PC-3 (cell line): ENCODE measurements around the gene TBC1D9. TPM values are rescaled to one million over a fixed set of nuclear protein-coding genes. Genes with fewer than 3 reads are reported as not detected.

Source experiments
- ATAC-seq: fragments of 200-7000 bp; cut with Tn5 transposase; 2 replicates; pipeline ENCODE4 v1.9.1; 2020; ENCODE audit warnings: mild to moderate bottlenecking, moderate library complexity
- BruUV-seq: library from RNA; stranded (reverse); fragments of 400-500 nt; replicated peaks from 2 replicates; lab custom pipeline; 2021; lab: Mats Ljungman, UMichigan
- CTCF ChIA-PET: fragments of 300-600 bp; sonication (Branson Sonifier 250); formaldehyde crosslinking; loops from one replicate; lab custom pipeline; 2022; ENCODE audit warnings: antibody characterized with exemption; lab: Charles Lee
- POLR2A ChIA-PET: fragments of 300-600 bp; sonication (Branson Sonifier 250); formaldehyde crosslinking; loops from one replicate; lab custom pipeline; 2022; ENCODE audit warnings: antibody characterized with exemption; ENCODE audit not compliant: unreplicated experiment; lab: Charles Lee
- DNase-seq: peaks from one replicate; pipeline ENCODE4 v3.0.0-alpha.2; 2015
- H2AFZ ChIP-seq: fragments of 300-600 bp; sonication (generic); 2 replicates; pipeline ENCODE4 v1.6.0; 2016; ENCODE audit warnings: antibody characterized with exemption, low read length
- H3F3A ChIP-seq: fragments of 300-600 bp; sonication (generic); one replicate; pipeline ENCODE4 v1.6.0; 2017; ENCODE audit warnings: antibody characterized with exemption, low read length, control low read depth, mild to moderate bottlenecking; ENCODE audit not compliant: unreplicated experiment
- H3K27ac ChIP-seq: fragments of 300-600 bp; sonication (generic); 2 replicates; pipeline ENCODE4 v1.5.1; 2016; ENCODE audit warnings: mild to moderate bottlenecking, low read length
- H3K27me3 ChIP-seq: fragments of 300-600 bp; sonication (generic); 2 replicates; pipeline ENCODE4 v1.6.1; 2016; ENCODE audit warnings: low read length, mixed read lengths
- H3K36me3 ChIP-seq: fragments of 300-600 bp; sonication (generic); 2 replicates; pipeline ENCODE4 v1.6.1; 2016; ENCODE audit warnings: low read depth, mixed run types, low read length, mixed read lengths
- H3K4me1 ChIP-seq: fragments of 300-600 bp; sonication (generic); 2 replicates; pipeline ENCODE4 v1.5.1; 2016; ENCODE audit warnings: low read length; ENCODE audit not compliant: insufficient read depth
- H3K4me2 ChIP-seq: fragments of 300-600 bp; sonication (generic); 2 replicates; pipeline ENCODE4 v1.6.0; 2016; ENCODE audit warnings: low read length
- H3K4me3 ChIP-seq: fragments of 300-600 bp; sonication (generic); 2 replicates; pipeline ENCODE4 v1.5.1; 2016; ENCODE audit warnings: mild to moderate bottlenecking, low read length, mixed read lengths
- H3K79me2 ChIP-seq: fragments of 300-600 bp; sonication (generic); 2 replicates; pipeline ENCODE4 v1.6.1; 2017; ENCODE audit warnings: low read length, mixed read lengths
- H3K9ac ChIP-seq: fragments of 300-600 bp; sonication (generic); 2 replicates; pipeline ENCODE4 v1.6.0; 2016; ENCODE audit warnings: mild to moderate bottlenecking, low read length
- H3K9me2 ChIP-seq: fragments of 300-600 bp; sonication (generic); replicated peaks from 2 replicates; pipeline ENCODE4 v1.6.1; 2016; ENCODE audit warnings: mixed run types, low read length, mixed read lengths
- H3K9me3 ChIP-seq: fragments of 300-600 bp; sonication (generic); 2 replicates; pipeline ENCODE4 v1.6.1; 2016; ENCODE audit warnings: low read length, mixed read lengths
- H4K20me1 ChIP-seq: fragments of 300-600 bp; sonication (generic); 2 replicates; pipeline ENCODE4 v1.6.1; 2016; ENCODE audit warnings: low read length, mixed read lengths
- EZH2 ChIP-seq: fragments of 300-600 bp; sonication (generic); IDR thresholded peaks from one replicate; pipeline ENCODE4 v1.6.1; 2017; ENCODE audit warnings: antibody characterized with exemption, mild to moderate bottlenecking, low read length; ENCODE audit not compliant: unreplicated experiment
- EZH2phosphoT487 ChIP-seq: fragments of 300-600 bp; sonication (generic); IDR thresholded peaks from 2 replicates; pipeline ENCODE4 v1.6.1; 2018; ENCODE audit warnings: mild to moderate bottlenecking, antibody characterized with exemption, low read length, borderline replicate concordance
- intact Hi-C: fragments of 100-400 bp; cut with micrococcal nuclease; formaldehyde crosslinking; loops from 2 replicates; pipeline ENCODE4 v1.9.0; 2023
- total RNA-seq: library from RNA; depleted of rRNA; stranded (reverse); fragments of >200 nt; gene quantifications from 2 replicates; pipeline ENCODE4 v1.2.3, GENCODE V29; 2014
- TF ChIP-seq, protein P1 (sequence below): fragments of 300-600 bp; sonication (generic); conservative IDR thresholded peaks from 2 replicates; pipeline ENCODE4 v1.5.1; 2017; ENCODE audit warnings: antibody characterized with exemption, low read depth, mild to moderate bottlenecking, low read length

The TBC1D9 gene
- total RNA-seq, 1 experiment from 2014 or later = 11.2 TPM

DNA sequence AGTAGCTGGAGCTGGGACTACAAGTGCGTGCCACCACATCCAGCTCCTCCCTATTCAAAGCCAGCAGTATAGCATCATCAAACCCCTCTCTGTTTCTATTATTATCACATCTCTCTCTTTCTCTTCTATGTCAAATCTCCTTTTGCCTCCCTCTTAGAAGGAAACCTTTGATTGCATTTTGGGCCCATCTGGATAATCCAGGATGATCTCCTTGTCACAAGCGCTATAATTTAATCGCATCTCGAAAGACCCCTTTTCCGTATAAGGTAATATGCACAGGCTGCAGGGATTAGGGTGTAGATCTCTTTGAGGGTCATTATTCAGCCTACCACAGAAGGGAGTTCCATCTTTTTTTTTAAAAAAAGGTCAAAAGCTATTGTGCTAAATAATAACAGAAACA lies 46.4 kb upstream of the TBC1D9 start:
- Histone ChIP-seq H3K79me2 (no peaks in the 10 kb centered on the region), H3K36me3 (no peaks in the 10 kb centered on the region), H4K20me1 (no peaks in the 10 kb centered on the region), H3K9me3 (no peaks in the 10 kb centered on the region), H3K9ac (no peak overlapping the region), H3K9me2 (no peaks in the 10 kb centered on the region), H3K27me3 (no peaks in the 10 kb centered on the region), H3K4me2 (no peak overlapping the region), H3F3A (no peaks in the 10 kb centered on the region), H3K27ac (no peak overlapping the region), H2AFZ (no peak overlapping the region), H3K4me1 (no peaks in the 10 kb centered on the region), H3K4me3 (no peak overlapping the region)
- TF ChIP-seq EZH2 = no peak
- TF ChIP-seq, protein P1, sequence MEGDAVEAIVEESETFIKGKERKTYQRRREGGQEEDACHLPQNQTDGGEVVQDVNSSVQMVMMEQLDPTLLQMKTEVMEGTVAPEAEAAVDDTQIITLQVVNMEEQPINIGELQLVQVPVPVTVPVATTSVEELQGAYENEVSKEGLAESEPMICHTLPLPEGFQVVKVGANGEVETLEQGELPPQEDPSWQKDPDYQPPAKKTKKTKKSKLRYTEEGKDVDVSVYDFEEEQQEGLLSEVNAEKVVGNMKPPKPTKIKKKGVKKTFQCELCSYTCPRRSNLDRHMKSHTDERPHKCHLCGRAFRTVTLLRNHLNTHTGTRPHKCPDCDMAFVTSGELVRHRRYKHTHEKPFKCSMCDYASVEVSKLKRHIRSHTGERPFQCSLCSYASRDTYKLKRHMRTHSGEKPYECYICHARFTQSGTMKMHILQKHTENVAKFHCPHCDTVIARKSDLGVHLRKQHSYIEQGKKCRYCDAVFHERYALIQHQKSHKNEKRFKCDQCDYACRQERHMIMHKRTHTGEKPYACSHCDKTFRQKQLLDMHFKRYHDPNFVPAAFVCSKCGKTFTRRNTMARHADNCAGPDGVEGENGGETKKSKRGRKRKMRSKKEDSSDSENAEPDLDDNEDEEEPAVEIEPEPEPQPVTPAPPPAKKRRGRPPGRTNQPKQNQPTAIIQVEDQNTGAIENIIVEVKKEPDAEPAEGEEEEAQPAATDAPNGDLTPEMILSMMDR = no peak
- TF ChIP-seq EZH2phosphoT487 = no peak
- BruUV-seq = no TSS peak
- intact Hi-C loops = no loop called here
- ATAC-seq (no peak), DNase-seq (no peak)
- CTCF ChIA-PET = no interaction called here
- POLR2A ChIA-PET = no interaction called here

DNA sequence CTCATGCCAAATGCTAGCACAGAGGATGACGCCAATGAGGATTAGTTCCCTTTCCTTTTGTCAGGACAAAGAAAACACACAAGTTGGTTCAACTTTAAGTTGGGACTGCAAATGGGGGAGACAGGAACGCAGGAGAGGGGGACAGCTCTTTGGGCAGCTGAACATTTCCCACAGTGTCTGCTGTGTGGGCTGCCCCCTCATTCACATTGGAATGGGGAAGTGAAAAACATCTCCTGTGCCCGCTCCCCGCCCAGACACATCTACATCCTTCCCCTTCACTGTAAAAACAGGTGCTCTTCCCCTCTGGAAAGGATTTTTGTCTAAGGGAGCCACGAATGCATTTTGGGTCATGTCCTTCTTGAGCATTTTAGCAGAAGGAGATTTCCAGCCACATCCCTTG lies 44.5 kb upstream of the TBC1D9 start:
- no peak overlapping the region for H3K4me3 ChIP-seq
- intact Hi-C loops = no loop called here
- no peak overlapping the region for H3K27ac ChIP-seq
- no peaks in the 10 kb centered on the region for H3K36me3 ChIP-seq
- TF ChIP-seq EZH2 (no peak), EZH2phosphoT487 (no peak)
- TF ChIP-seq, protein P1 = no peak
- DNase-seq = no peak
- H3K79me2 ChIP-seq = no peaks in the 10 kb centered on the region
- CTCF ChIA-PET = no interaction called here
- no peaks in the 10 kb centered on the region for H3K27me3 ChIP-seq
- no peaks in the 10 kb centered on the region for H3F3A ChIP-seq
- no peak overlapping the region for H3K4me2 ChIP-seq
- H2AFZ ChIP-seq = no peak overlapping the region
- no peaks in the 10 kb centered on the region for H3K9me2 ChIP-seq
- no peaks in the 10 kb centered on the region for H3K4me1 ChIP-seq
- H4K20me1 ChIP-seq = no peaks in the 10 kb centered on the region
- POLR2A ChIA-PET = interaction anchor here (0.6 kb wide), 2 partner anchors 234 to 285 kb away, joined by 4 to 5 read pairs; no protein-coding TSS in a partner anchor
- no peaks in the 10 kb centered on the region for H3K9me3 ChIP-seq
- BruUV-seq = no TSS peak
- H3K9ac ChIP-seq = no peak overlapping the region
- no peak for ATAC-seq

DNA sequence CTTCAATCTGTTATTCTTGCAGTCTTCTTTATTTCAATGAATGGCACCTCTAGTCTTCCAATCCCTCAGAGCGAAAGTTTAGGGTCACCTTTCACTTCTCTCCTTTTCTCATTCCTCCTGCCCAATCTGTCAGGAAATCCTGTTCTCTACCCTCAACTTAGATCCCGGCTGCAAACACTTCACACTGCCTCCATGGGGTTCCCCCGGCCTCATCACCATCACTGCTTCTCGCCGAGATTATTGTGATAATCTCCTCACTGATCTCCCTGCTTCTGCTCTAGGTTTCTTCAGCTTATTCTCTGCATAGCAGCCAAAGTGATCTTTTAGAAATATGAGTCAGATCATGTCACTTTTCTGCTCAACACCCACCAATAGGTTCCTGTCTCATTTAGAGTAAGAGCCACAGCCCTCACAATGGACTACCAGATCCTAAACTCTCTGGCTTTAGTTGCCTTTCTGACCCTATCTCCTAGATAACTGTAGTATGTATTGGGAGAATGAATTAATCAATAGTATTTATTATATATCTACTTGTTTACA lies 43.6 kb upstream of the TBC1D9 start:
- H3K4me3 ChIP-seq = no peak overlapping the region
- CTCF ChIA-PET = interaction anchor here (0.7 kb wide), 1 partner anchor 9 kb away, joined by 8 read pairs; no protein-coding TSS in a partner anchor
- BruUV-seq = no TSS peak
- H3K4me2 ChIP-seq = no peak overlapping the region
- no peaks in the 10 kb centered on the region for H3K36me3 ChIP-seq
- H3K27ac ChIP-seq = no peak overlapping the region
- TF ChIP-seq, protein P1 = no peak
- no peak for TF ChIP-seq EZH2
- no peak for TF ChIP-seq EZH2phosphoT487
- no peak overlapping the region for H3K9ac ChIP-seq
- H3K9me3 ChIP-seq = no peaks in the 10 kb centered on the region
- no peak overlapping the region for H2AFZ ChIP-seq
- no peak for ATAC-seq
- no peaks in the 10 kb centered on the region for H3K9me2 ChIP-seq
- H3K4me1 ChIP-seq = no peaks in the 10 kb centered on the region
- H3F3A ChIP-seq = no peaks in the 10 kb centered on the region
- H3K27me3 ChIP-seq = no peaks in the 10 kb centered on the region
- no peak for DNase-seq
- no peaks in the 10 kb centered on the region for H3K79me2 ChIP-seq
- intact Hi-C loops = no loop called here
- no peaks in the 10 kb centered on the region for H4K20me1 ChIP-seq
- POLR2A ChIA-PET = no interaction called here
